Mesendoderm (in vitro differentiated cells): Measurements from ENCODE around the gene SUGCT.
"Not testable (repeated sequence)": the region's sequence is repeated elsewhere in the genome, so short reads cannot be mapped to it uniquely, and the experiment has no call there.

Experiments used
- DNase-seq: peaks from one replicate; pipeline ENCODE4 v3.0.0; 2013
- H2AK5ac ChIP-seq: 2 replicates; pipeline ENCODE4 v1.6.1; 2013; ENCODE audit warnings: low read length, inconsistent platforms
- H2BK120ac ChIP-seq: 2 replicates; pipeline ENCODE4 v1.6.1; 2013; ENCODE audit warnings: low read depth, mild to moderate bottlenecking, low read length, moderate library complexity, mixed read lengths
- H2BK15ac ChIP-seq: replicated peaks from 2 replicates; pipeline ENCODE4 v1.6.1; 2013; ENCODE audit warnings: low read depth, mild to moderate bottlenecking, moderate library complexity
- H2BK5ac ChIP-seq: 2 replicates; pipeline ENCODE4 v1.6.1; 2013; ENCODE audit warnings: low read length, inconsistent platforms
- H3K18ac ChIP-seq: 2 replicates; pipeline ENCODE4 v1.6.1; 2013; ENCODE audit warnings: mild to moderate bottlenecking, low read length, mixed read lengths
- H3K23ac ChIP-seq: one replicate; pipeline ENCODE4 v1.6.1; 2013; ENCODE audit warnings: low read length
- H3K27ac ChIP-seq: 2 replicates; pipeline ENCODE4 v1.5.1; 2013; ENCODE audit warnings: low read depth, mild to moderate bottlenecking, inconsistent platforms, low read length, moderate library complexity
- H3K27me3 ChIP-seq: 2 replicates; pipeline ENCODE4 v1.6.1; 2013; ENCODE audit warnings: low read length, control low read depth, mild to moderate bottlenecking, inconsistent platforms; ENCODE audit not compliant: insufficient read depth, poor library complexity
- H3K36me3 ChIP-seq: 2 replicates; pipeline ENCODE4 v1.6.1; 2013; ENCODE audit warnings: low read length, inconsistent platforms; ENCODE audit not compliant: control insufficient read depth, insufficient read depth
- H3K4ac ChIP-seq: one replicate; pipeline ENCODE4 v1.6.1; 2013; ENCODE audit warnings: low read depth, mild to moderate bottlenecking, low read length, moderate library complexity
- H3K4me1 ChIP-seq: 2 replicates; pipeline ENCODE4 v1.6.1; 2013; ENCODE audit warnings: low read depth, low read length, inconsistent platforms; ENCODE audit not compliant: control insufficient read depth
- H3K4me2 ChIP-seq: 2 replicates; pipeline ENCODE4 v1.6.1; 2013; ENCODE audit warnings: low read length
- H3K4me3 ChIP-seq: 2 replicates; pipeline ENCODE4 v1.5.1; 2013; ENCODE audit warnings: mild to moderate bottlenecking, low read length
- H3K56ac ChIP-seq: one replicate; pipeline ENCODE4 v1.6.1; 2013; ENCODE audit warnings: low read length
- H3K79me1 ChIP-seq: 2 replicates; pipeline ENCODE4 v1.6.1; 2013; ENCODE audit warnings: low read length, inconsistent platforms
- H3K79me2 ChIP-seq: 2 replicates; pipeline ENCODE4 v1.6.1; 2013; ENCODE audit warnings: mild to moderate bottlenecking, low read length; ENCODE audit not compliant: control insufficient read depth, insufficient read depth
- H3K9ac ChIP-seq: 2 replicates; pipeline ENCODE4 v1.6.1; 2013; ENCODE audit warnings: low read length, inconsistent platforms
- H4K5ac ChIP-seq: one replicate; pipeline ENCODE4 v1.6.1; 2013; ENCODE audit warnings: low read length
- H4K8ac ChIP-seq: one replicate; pipeline ENCODE4 v1.6.1; 2013; ENCODE audit warnings: low read depth, mild to moderate bottlenecking, control low read depth, low read length, moderate library complexity
- WGBS: extraction: QIAGEN DNeasy Blood & Tissue Kit; methylation state at CpG from one replicate; pipeline ENCODE4 v1.1.7; 2013; ENCODE audit warnings: low lambda C conversion rate, missing lambda C conversion rate; ENCODE audit not compliant: insufficient coverage; ENCODE audit errors: extremely low coverage; 5-methylcytosine and 5-hydroxymethylcytosine counted together

SUGCT gene

GRCh38 chr7:40211276-40212003, 76.6 kb downstream of the SUGCT start:
- no peak overlapping the region for H3K9ac ChIP-seq
- no peak overlapping the region for H2BK120ac ChIP-seq
- no peak overlapping the region for H3K4me2 ChIP-seq
- no peak overlapping the region for H3K23ac ChIP-seq
- H3K36me3 ChIP-seq: no peaks in the 10 kb centered on the region
- no CpG with 5 or more reads among the region's 5 CpGs for WGBS
- no peak overlapping the region for H2AK5ac ChIP-seq
- peak; percentile 71 for DNase-seq
- H2BK5ac ChIP-seq: no peak overlapping the region
- H3K56ac ChIP-seq: no peak overlapping the region
- no peak overlapping the region for H4K8ac ChIP-seq
- no peaks in the 10 kb centered on the region for H3K79me1 ChIP-seq
- H4K5ac ChIP-seq: no peak overlapping the region
- no peak overlapping the region for H3K27ac ChIP-seq
- H2BK15ac ChIP-seq: no peak overlapping the region
- H3K79me2 ChIP-seq: no peaks in the 10 kb centered on the region
- H3K4me3 ChIP-seq: no peak overlapping the region
- no peak overlapping the region for H3K18ac ChIP-seq
- no peak overlapping the region for H3K4ac ChIP-seq
- H3K4me1 ChIP-seq: no peaks in the 10 kb centered on the region
- no peaks in the 10 kb centered on the region for H3K27me3 ChIP-seq

GRCh38 chr7:40213291-40213690, 78.5 kb downstream of the SUGCT start:
- H3K36me3 ChIP-seq: no peaks in the 10 kb centered on the region
- no peak overlapping the region for H3K23ac ChIP-seq
- H3K4me3 ChIP-seq: no peak overlapping the region
- WGBS: no CpG with 5 or more reads among the region's 2 CpGs
- no peak overlapping the region for H4K5ac ChIP-seq
- H3K4me2 ChIP-seq: no peak overlapping the region
- no peak overlapping the region for H3K56ac ChIP-seq
- no peaks in the 10 kb centered on the region for H3K79me2 ChIP-seq
- no peak overlapping the region for H2BK5ac ChIP-seq
- H3K79me1 ChIP-seq: no peaks in the 10 kb centered on the region
- no peak overlapping the region for H2BK120ac ChIP-seq
- no peaks in the 10 kb centered on the region for H3K27me3 ChIP-seq
- H3K4me1 ChIP-seq: no peaks in the 10 kb centered on the region
- H3K27ac ChIP-seq: no peak overlapping the region
- no peak overlapping the region for H3K18ac ChIP-seq
- no peak overlapping the region for H3K9ac ChIP-seq
- no peak overlapping the region for H2BK15ac ChIP-seq
- no peak overlapping the region for H4K8ac ChIP-seq
- no peak overlapping the region for H3K4ac ChIP-seq
- no peak for DNase-seq
- H2AK5ac ChIP-seq: no peak overlapping the region

- Histone ChIP-seq H3K36me3 (no peaks in the 10 kb centered on the region), H3K79me1 (no peaks in the 10 kb centered on the region), H3K27ac (no peak overlapping the region), H4K5ac (no peak overlapping the region), H3K23ac (no peak overlapping the region), H3K79me2 (no peaks in the 10 kb centered on the region), H2BK15ac (no peak overlapping the region), H2BK5ac (no peak overlapping the region), H3K4me3 (no peak overlapping the region), H3K18ac (no peak overlapping the region), H3K56ac (no peak overlapping the region), H3K9ac (no peak overlapping the region), H3K4me2 (no peak overlapping the region), H3K4me1 (no peaks in the 10 kb centered on the region), H2BK120ac (no peak overlapping the region), H2AK5ac (no peak overlapping the region), H4K8ac (no peak overlapping the region), H3K4ac (no peak overlapping the region), H3K27me3 (no peaks in the 10 kb centered on the region)
- no CpG with 5 or more reads among the region's 3 CpGs for WGBS
- DNase-seq: no peak
Measured at GRCh38 chr7:40213856-40214255, 79.1 kb downstream of the SUGCT start.

GRCh38 chr7:40218612-40219011, 83.8 kb downstream of the SUGCT start:
- not testable (repeated sequence) for H4K8ac ChIP-seq, H3K4me1 ChIP-seq, H3K27ac ChIP-seq, H2BK120ac ChIP-seq, H3K36me3 ChIP-seq, H3K9ac ChIP-seq, H3K4me3 ChIP-seq, H3K4me2 ChIP-seq, H2BK15ac ChIP-seq, H2AK5ac ChIP-seq, DNase-seq, H3K56ac ChIP-seq, H3K79me2 ChIP-seq, H3K4ac ChIP-seq, H2BK5ac ChIP-seq, H3K18ac ChIP-seq, H3K23ac ChIP-seq, H4K5ac ChIP-seq, H3K79me1 ChIP-seq, H3K27me3 ChIP-seq
- no CpG with 5 or more reads among the region's 7 CpGs for WGBS

- Histone ChIP-seq H3K4me2 (no peak overlapping the region), H3K56ac (no peak overlapping the region), H2BK5ac (no peak overlapping the region), H3K27ac (no peak overlapping the region), H2AK5ac (no peak overlapping the region), H3K36me3 (no peaks in the 10 kb centered on the region), H3K23ac (no peak overlapping the region), H3K79me1 (no peaks in the 10 kb centered on the region), H2BK15ac (no peak overlapping the region), H4K5ac (no peak overlapping the region), H3K18ac (no peak overlapping the region), H4K8ac (no peak overlapping the region), H2BK120ac (no peak overlapping the region), H3K27me3 (no peaks in the 10 kb centered on the region), H3K4me3 (no peak overlapping the region), H3K9ac (no peak overlapping the region), H3K79me2 (no peaks in the 10 kb centered on the region), H3K4me1 (no peaks in the 10 kb centered on the region), H3K4ac (no peak overlapping the region)
- WGBS: no CpG with 5 or more reads among the region's 2 CpGs
- peak; percentile 38 for DNase-seq
Measured at GRCh38 chr7:40219917-40220316, 85.1 kb downstream of the SUGCT start.

GRCh38 chr7:40220421-40220911, 85.7 kb downstream of the SUGCT start:
- Histone ChIP-seq H3K79me2 (no peaks in the 10 kb centered on the region), H3K4ac (no peak overlapping the region), H2BK5ac (no peak overlapping the region), H2BK120ac (no peak overlapping the region), H3K4me2 (no peak overlapping the region), H3K18ac (no peak overlapping the region), H4K5ac (no peak overlapping the region), H3K79me1 (no peaks in the 10 kb centered on the region), H3K9ac (no peak overlapping the region), H2BK15ac (no peak overlapping the region), H3K36me3 (no peaks in the 10 kb centered on the region), H3K4me3 (no peak overlapping the region), H3K23ac (no peak overlapping the region), H3K4me1 (no peaks in the 10 kb centered on the region), H3K27me3 (no peaks in the 10 kb centered on the region), H4K8ac (no peak overlapping the region), H2AK5ac (no peak overlapping the region), H3K27ac (no peak overlapping the region), H3K56ac (no peak overlapping the region)
- DNase-seq: peak; percentile 44
